ENCODE data around the gene SAMD4A.

Gene SAMD4A

DNA sequence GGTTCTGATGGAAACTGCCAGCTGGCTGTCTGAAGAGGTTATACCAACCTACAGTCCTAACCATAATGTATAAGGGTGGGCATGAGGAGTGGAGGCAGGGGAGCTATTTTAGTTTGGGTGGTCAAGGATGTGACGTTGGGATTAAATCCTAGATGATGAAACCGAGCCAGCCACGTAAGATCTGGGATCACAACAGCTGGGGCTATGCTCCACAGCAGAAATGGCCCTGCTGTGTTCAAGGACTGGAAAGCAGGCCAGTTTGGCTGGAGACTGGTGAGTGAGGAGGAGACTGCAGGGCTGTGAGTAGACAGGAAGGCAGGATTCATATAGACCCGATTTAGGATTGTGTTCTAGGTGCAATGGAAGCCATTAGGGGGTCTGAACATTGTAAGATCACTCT is 66.1 kb downstream of the SAMD4A start:
- DNase-seq (ENCODE audit: low spot score) = no peak

DNA sequence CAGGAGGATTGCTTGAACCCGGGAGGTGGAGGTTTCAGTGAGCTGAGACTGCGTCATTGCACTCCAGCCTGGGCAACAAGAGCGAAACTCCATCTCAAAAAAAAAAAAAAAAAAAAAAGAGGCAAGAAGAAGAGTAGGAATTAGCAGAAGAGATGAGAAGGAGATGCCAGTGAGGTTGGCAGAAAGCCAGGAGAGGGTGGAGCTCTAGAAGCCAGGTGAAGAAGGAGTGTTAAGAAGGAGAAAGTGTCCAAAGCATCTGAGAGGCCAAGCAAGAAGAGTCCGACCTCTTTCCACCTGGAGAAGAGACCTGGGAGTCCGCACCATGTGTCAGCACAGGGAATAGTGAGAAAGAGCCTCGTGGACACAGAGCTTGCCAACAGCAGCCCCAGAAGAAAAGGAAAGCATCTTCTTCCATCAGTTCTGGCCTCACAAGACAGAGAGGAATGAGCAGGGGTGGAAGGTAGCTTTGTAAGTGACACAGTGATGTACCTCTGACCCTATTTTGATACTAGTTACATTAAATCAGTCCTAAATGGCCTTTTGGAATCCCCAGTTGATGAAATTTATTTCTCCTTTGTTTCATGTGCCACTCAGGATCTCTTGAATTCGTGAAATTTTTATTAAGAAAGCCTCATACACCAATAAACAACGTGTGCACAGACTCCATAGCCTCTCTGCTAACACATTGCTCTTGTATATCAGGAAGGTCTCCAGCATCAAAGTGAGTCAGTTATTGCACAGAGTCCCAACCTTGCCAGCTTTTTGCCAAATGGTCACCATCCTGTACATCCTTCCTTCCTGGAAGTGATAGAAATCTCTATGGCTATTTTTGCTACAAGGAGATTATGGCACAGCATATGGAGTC is 70.6 kb downstream of the SAMD4A start:
- DNase-seq (ENCODE audit: low spot score) = no peak

- no peak for DNase-seq (ENCODE audit: low spot score)
These were observed 71.2 kb downstream of the SAMD4A start for GRCh38 chr14:54638135-54638446.

- no peak for DNase-seq (ENCODE audit: low spot score)
These were observed 72.7 kb downstream of the SAMD4A start for GRCh38 chr14:54639611-54640010.

GRCh38 chr14:54640506-54640905 is 73.6 kb downstream of the SAMD4A start:
- no peak for DNase-seq (ENCODE audit: low spot score)

DNA sequence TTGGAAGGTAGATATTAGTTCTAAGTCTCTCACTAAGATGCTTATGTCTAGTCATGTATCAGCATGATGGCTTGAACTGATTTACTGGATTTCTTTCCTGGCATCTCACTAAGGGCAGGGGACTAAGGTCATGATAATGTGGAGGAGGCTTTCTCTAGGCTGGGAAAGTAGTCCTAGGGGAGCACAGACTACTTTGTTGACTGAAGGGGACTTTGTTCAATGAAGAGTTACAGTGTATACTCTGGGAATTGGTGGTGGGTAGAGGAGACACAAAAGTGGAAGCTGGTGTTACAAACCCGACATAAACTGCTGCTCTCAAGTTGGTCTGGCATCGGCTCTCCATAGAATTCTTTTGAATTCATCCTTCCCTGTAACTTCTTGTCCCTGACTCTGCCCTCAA is 75.2 kb downstream of the SAMD4A start:
- no peak for DNase-seq (ENCODE audit: low spot score)

GRCh38 chr14:54642801-54643695 is 76.1 kb downstream of the SAMD4A start:
- DNase-seq (ENCODE audit: low spot score) = no peak

- DNase-seq (ENCODE audit: low spot score) = no peak
These were observed 76.8 kb downstream of the SAMD4A start for GRCh38 chr14:54643696-54644176.

GRCh38 chr14:54645639-54646038 is 78.7 kb downstream of the SAMD4A start:
- no peak for DNase-seq (ENCODE audit: low spot score)

DNA sequence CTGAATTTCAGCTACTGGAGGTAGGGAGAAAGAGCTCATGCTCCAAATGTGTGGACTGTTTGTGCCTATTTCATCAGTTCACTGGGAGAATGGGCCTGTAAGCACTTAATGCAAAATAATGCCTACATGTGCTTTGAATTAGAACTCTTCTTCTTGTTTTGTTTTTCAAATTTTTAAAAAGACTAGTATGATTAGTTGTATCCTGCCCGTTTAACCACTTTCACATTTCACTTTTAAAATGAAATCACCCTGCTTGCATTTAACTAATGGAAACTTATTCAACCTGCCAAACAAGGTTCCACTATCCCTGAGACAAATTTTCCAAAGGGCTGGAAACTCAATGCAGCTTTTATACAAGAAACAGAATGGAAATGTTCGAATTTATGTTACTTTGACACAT is 79.7 kb downstream of the SAMD4A start:
- DNase-seq (ENCODE audit: low spot score) = no peak

DNA sequence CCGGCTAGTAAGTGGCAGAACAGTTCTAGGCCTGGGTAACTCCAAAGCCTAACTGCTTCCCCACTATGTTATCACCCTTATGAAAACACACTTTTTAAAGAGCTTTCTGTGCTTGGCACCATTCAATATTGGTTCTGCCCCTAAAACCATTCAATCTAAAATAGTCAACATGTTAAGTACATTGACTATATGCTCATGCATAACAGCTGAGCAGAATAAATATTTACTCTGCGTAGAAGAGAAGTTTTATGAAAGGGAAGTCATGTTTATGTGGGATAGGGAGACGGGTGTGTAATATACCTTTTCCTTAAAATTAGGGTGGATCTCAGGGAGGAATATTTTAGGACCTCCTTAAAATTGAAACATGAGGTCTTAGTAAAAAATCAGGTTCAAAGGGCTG is 80.5 kb downstream of the SAMD4A start:
- DNase-seq (ENCODE audit: low spot score) = no peak

- no peak for DNase-seq (ENCODE audit: low spot score)
These were observed 82.1 kb downstream of the SAMD4A start for GRCh38 chr14:54649056-54649455.

DNA sequence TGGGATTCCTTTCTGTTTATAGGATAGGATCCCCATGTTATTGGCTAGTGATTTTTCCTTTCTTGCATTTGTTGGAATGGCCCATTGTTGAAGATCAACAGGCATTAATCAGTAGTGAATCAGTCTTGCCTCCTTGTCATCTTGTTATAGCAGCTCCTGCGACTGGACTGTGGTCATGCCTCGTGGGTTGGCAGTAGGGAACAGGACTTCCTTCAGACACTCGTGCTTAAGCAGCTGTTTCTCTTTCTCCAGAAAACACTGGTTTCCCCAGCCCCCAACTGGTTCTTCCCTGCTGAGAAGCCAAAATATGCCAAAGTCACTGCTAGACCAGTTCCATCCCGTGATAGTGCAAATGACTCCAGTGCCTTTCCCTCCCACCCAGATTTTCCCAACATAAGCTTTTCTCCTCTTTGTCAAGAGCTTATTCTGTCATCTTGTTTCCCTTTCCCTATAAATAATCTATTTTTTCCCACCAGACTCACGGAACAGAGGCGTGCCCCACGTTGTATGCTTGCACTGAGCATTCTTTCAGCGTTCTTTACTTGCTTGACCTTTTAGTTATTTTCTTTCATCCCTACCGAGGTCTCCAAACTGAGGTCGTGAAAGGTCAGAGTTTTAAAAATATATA is 83.5 kb downstream of the SAMD4A start:
- no peak for DNase-seq (ENCODE audit: low spot score)

DNA sequence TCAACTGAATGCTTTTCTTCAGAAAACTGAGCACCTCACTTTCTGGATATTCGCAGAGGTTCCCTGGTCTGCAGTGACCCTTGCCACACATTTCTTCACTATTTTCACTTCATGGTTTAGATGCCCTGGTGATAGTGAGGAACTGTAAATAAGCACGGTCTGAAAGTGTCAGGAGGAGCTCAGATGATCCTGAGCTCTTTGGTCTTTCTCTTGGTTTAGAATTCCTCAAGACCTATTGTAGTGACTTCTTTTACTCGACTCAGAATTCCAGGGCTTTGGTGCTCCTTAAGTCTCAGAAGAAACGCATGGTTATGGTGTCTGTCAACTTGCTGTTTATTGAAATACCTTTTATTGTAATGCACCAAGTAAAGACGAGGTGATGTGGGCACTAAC is 84.0 kb downstream of the SAMD4A start:
- no peak for DNase-seq (ENCODE audit: low spot score)

DNA sequence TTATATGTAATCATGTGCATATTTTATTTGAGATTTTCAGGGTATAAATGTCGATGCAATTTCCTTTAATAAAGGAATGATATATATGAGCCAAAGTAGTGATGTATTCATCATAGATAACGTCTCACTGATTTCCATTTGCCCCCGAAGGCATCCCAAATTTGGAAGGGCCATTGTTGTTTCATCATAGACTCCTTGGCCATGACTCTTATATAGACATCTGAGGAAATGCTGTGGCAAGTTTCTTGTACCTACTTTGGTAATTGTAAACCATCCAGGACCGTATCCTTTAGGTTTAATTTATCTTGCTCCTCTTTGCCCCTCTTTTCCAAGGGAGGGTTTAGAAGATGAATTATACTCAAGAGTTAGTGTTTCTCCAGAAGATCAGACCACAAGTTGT is 84.7 kb downstream of the SAMD4A start:
- no peak for DNase-seq (ENCODE audit: low spot score)

DNA sequence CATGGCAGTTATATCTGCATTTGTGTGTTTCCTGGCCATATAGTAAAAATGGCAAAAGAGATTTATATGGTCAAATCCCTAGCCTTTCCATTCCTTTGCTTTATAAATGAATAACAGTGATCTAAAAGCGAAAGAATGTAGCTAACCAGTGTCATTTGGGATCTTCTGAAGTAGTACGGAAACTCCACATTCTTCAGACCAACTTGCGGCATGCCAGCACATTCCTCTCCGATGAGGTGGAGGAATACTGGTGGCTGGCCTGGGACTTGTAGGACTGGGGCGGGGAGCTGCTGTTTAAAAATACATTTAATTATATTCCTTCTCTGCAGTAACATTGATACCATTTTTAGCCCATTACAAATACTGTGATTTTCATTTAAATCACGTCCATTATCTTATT is 85.3 kb downstream of the SAMD4A start:
- no peak for DNase-seq (ENCODE audit: low spot score)

- no peak for DNase-seq (ENCODE audit: low spot score)
These were observed 85.7 kb downstream of the SAMD4A start for GRCh38 chr14:54652605-54653052.

- no peak for DNase-seq (ENCODE audit: low spot score)
These were observed 87.0 kb downstream of the SAMD4A start for GRCh38 chr14:54653712-54654469.

GRCh38 chr14:54654605-54655004 is 87.7 kb downstream of the SAMD4A start:
- no peak for DNase-seq (ENCODE audit: low spot score)

GRCh38 chr14:54658836-54659235 is 91.9 kb downstream of the SAMD4A start:
- no peak for DNase-seq (ENCODE audit: low spot score)

GRCh38 chr14:54659365-54659764 is 92.4 kb downstream of the SAMD4A start:
- DNase-seq (ENCODE audit: low spot score) = no peak

GRCh38 chr14:54660604-54661111 is 93.7 kb downstream of the SAMD4A start:
- no peak for DNase-seq (ENCODE audit: low spot score)
